HG03025 (cell line): ENCODE measurements around the gene COX8A.

Source experiments
- ATAC-seq: cut with Tn5 transposase; IDR thresholded peaks from one replicate; pipeline ENCODE4 v1.9.1; 2021; ENCODE audit warnings: mild to moderate bottlenecking, moderate library complexity; ENCODE audit not compliant: unreplicated experiment, low FRiP score

The COX8A gene

DNA sequence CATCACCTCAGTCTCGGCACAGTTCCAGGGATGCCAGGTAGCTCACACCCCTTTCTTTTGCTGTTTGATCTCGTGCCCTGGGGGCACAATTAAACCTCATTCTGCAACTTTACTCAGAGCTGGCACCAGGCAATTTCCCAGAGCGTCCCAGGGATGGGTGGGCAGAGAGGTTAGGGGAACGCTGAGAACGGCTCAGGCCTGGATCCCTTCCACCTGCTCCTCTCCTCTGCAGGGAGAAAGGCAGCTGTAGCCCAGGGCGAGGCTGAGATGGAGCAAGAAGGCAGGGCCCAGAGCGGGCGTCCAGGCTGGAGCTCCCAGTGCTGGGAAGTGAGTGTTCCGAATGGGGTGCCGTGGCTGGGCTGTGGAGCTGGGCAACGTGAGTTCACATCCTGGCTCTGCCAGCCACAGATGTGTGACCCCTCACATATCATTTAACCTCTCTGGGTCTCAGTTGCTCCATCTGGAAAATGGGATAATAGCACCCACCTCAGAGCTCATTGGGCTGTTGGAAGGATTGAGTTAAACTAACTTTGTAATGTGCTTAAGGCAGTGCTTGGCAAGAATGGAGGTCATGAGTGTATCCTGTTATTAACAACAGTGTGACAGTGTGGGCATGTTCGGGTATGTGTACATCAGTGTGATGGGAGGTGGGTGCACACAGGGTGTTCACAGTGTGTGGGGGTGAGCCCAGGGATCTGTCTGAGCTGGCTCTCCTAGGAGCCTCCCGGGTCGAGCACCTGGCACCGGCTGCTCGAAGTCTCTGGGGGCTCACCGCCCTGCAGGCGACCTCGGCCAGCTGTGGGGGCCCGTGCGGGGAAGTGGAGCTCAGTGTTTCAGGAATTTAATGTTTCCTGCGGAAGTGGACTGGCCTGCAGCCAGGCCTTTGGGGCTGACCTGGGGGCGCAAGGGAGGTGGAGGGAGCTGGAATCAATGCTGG, 27.3 kb downstream of the COX8A start:
- no peak for ATAC-seq

- ATAC-seq, result no peak
These were observed 29.6 kb downstream of the COX8A start for GRCh38 chr11:64003807-64004589.

GRCh38 chr11:64004590-64004984, 30.2 kb downstream of the COX8A start:
- no peak for ATAC-seq

- no peak for ATAC-seq
These were observed 31.3 kb downstream of the COX8A start for GRCh38 chr11:64005691-64006090.

DNA sequence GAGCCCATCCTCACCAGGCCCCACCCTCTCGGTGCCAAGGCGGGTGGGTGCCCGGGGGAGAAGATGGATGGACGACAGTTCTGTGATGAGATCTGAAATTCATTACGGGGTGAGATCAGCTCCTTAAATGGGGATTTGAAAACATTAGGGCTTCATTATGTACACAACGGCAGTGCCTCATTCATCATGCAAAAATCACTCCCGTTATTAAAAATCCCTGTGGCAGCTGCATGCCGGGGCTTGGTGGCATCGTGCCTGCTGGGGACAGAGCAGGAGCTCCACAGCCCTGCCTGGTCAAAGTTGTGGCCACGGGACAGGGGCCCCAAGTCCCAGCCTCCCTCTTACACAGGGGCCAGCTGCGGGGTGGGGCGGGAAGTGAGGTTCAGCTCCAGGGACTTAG, 32.0 kb downstream of the COX8A start:
- ATAC-seq, result no peak

DNA sequence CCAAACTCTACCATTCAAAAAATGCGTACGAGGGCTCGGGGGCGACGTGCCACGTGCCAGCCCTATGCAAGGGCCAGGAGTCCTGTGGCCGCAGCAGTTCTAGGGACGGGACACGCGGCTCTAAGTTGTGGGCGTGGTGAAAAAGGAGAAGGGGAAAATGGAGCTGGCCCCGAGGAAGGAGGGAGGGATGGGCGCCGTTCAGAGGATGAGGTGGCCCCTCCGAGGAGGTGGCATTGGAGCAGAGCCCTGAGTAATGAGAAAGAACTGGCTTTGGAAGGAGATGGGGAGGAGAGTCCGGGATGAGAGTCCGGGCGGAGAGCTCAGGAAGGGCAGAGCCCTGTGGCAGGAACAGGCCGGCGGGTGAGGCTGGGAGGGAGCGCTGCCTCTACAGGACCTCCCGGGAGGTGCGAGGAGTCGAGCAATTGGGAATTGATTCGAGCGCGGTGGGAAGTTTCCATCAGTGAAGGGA, 32.8 kb downstream of the COX8A start:
- no peak for ATAC-seq

GRCh38 chr11:64007629-64008282, 33.3 kb downstream of the COX8A start:
- no peak for ATAC-seq

GRCh38 chr11:64008283-64008913, 34.0 kb downstream of the COX8A start:
- ATAC-seq, result no peak

GRCh38 chr11:64008914-64009633, 34.7 kb downstream of the COX8A start:
- no peak for ATAC-seq

DNA sequence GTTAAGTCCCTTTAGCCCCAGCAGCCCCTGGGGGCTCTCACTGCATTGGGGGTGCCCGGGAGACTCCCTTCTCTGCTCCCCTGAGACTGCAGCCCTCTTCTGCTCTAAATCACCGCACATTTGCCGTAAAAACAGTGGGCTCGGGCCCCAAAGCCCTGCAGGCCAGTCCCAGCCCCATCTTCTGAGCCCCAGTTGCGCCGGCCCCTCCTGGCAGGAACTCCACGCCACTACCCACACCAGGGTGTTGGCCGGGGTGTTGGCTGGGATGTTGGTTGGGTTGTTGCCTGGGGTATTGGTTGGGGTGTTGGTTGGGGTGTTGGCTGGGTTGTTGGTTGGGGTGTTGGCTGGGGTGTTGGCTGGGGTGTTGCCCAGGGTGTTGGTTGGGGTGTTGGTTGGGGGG, 35.3 kb downstream of the COX8A start:
- no peak for ATAC-seq

- ATAC-seq, result no peak
These were observed 36.4 kb downstream of the COX8A start for GRCh38 chr11:64010783-64011182.

- no peak for ATAC-seq
These were observed 37.0 kb downstream of the COX8A start for GRCh38 chr11:64011371-64011770.

GRCh38 chr11:64013141-64013896, 38.9 kb downstream of the COX8A start:
- no peak for ATAC-seq

- no peak for ATAC-seq
These were observed 39.9 kb downstream of the COX8A start for GRCh38 chr11:64014356-64014755.

GRCh38 chr11:64015510-64015909, 41.1 kb downstream of the COX8A start:
- no peak for ATAC-seq

DNA sequence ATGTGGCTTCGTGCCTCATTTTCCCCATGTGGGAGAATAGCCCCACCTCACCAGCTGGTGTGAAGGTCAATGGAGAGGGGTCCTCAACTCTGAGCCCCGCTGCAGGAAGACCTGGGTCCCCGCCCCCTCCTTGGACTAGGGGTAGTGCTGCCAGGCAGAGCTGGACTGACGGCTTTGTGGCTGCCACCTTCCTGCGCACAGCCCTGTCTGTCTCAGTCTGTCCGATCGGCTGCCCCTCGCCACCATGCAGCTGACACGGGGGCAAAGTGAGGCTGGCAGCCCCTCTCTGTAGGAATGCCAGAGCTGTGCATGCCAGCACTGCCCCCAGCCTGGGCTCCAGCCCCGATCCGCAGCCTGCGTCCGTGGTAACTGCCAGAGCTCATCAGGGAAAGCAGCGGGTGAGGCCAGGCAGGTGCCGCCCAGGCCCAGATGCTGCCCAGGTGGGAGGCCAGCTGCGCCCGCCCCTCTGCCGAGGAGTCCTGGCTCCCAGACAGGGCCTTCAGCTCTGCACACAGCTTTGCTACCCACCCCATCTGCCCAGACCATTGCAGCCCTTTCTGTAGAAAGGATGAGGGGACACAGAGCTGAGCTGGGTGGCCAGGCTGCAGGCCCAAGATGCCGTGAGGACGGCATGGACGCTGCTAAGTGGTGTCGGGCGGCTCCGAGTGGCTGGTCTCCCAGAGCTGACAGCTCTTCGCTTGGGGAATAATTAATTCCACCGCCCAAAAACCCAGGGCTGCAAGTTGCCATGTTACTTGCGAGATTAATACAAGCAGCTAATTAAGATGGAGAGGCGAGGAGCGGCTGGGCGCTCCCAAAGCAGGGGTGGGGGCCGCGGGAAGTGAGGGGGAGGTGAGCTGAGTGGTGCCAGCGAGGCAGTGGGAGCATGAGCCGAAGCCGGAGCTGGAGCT, 41.8 kb downstream of the COX8A start:
- no peak for ATAC-seq

DNA sequence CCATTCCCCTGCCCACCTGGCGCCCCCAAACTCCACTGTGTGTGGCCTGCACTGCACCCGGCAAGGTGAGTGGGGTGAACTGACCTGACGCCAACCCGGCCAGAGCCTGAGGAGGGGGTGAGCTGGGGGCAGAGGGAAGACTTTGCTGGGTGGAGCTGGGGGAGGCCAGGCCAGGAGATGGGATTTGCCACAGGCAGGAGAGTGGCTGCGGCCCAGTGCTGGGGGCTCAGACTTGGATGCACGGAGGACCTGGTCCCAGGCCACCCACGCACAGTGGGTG, 43.5 kb downstream of the COX8A start:
- ATAC-seq, result no peak

DNA sequence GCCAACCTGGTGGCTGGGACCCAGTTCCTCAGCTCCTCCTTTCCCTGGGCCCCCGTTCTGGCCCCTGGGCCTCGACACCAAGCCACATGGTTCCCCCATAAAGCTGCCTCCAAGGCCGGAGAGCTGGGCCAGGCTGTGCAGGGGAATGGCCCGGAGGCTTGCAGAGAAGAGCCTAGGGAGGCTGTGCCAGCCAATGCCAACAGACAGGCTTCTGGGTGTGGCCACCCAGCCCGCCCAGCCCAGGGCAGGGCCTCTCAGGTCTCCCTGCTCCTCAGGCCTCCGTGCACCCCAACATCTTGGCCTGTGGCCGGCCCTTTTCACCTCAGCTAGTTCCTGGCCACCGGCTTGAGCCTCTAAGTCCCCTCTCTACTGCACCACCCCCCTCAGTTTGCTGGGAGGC, 43.9 kb downstream of the COX8A start:
- no peak for ATAC-seq
